ENCODE results near the gene BTG3.

Gene BTG3

DNA sequence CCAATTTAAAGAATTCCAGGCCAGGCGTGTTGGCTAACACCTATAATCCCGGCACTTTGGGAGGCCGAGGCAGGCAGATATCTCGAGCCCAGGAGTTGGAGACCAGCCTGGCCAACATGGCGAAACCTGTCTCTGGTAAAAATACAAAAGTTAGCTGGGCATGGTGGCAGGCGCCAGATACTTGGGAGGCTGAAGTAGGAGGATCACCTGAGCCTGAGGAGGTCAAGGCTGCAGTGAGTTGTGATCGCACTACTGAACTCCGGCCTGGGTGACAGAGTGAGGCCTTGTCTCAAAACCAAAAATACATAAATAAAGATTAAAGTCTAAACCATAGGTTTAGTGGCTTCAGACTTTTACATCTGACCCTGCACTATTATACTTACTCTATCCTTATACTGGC lies 32.4 kb downstream of the BTG3 start:
- H3K27me3 ChIP-seq (replicated peaks; ENCODE audit: insufficient read depth, low read length), result no peaks in the 10 kb centered on the region
- H3F3A ChIP-seq (ENCODE audit: insufficient read depth, low read length), result no peaks in the 10 kb centered on the region
- H2AFZ ChIP-seq (ENCODE audit: low read length), result no peak overlapping the region
- H3K79me2 ChIP-seq (ENCODE audit: low read length), result no peaks in the 10 kb centered on the region
- H3K4me3 ChIP-seq (ENCODE audit: low read length), result no peak overlapping the region
- no peaks in the 10 kb centered on the region for H4K20me1 ChIP-seq (ENCODE audit: insufficient read depth, low read length)
- H3K4me1 ChIP-seq (ENCODE audit: low read length), result no peaks in the 10 kb centered on the region
- TF ChIP-seq EZH2phosphoT487 (IDR thresholded peaks at IDR 0.05; ENCODE audit: low read length) (no peak), EZH2 (optimal IDR thresholded peaks at IDR 0.05; ENCODE audit: low read depth, low read length) (no peak)
- TF ChIP-seq, protein P1, sequence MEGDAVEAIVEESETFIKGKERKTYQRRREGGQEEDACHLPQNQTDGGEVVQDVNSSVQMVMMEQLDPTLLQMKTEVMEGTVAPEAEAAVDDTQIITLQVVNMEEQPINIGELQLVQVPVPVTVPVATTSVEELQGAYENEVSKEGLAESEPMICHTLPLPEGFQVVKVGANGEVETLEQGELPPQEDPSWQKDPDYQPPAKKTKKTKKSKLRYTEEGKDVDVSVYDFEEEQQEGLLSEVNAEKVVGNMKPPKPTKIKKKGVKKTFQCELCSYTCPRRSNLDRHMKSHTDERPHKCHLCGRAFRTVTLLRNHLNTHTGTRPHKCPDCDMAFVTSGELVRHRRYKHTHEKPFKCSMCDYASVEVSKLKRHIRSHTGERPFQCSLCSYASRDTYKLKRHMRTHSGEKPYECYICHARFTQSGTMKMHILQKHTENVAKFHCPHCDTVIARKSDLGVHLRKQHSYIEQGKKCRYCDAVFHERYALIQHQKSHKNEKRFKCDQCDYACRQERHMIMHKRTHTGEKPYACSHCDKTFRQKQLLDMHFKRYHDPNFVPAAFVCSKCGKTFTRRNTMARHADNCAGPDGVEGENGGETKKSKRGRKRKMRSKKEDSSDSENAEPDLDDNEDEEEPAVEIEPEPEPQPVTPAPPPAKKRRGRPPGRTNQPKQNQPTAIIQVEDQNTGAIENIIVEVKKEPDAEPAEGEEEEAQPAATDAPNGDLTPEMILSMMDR (IDR thresholded peaks at IDR 0.05; ENCODE audit: low read length), result no peak
- no peaks in the 10 kb centered on the region for H3K9me2 ChIP-seq (replicated peaks; ENCODE audit: insufficient read depth, low read length)
- H3K4me2 ChIP-seq (ENCODE audit: low read depth, low read length), result no peak overlapping the region
- H3K9me3 ChIP-seq (replicated peaks; ENCODE audit: insufficient read depth, low read length), result no peaks in the 10 kb centered on the region
- H3K9ac ChIP-seq (ENCODE audit: low read length), result no peak overlapping the region
- DNase-seq, result no peak
- no peak overlapping the region for H3K27ac ChIP-seq (ENCODE audit: low read length)
- H3K36me3 ChIP-seq (replicated peaks; ENCODE audit: insufficient read depth, low read length), result no peaks in the 10 kb centered on the region

DNA sequence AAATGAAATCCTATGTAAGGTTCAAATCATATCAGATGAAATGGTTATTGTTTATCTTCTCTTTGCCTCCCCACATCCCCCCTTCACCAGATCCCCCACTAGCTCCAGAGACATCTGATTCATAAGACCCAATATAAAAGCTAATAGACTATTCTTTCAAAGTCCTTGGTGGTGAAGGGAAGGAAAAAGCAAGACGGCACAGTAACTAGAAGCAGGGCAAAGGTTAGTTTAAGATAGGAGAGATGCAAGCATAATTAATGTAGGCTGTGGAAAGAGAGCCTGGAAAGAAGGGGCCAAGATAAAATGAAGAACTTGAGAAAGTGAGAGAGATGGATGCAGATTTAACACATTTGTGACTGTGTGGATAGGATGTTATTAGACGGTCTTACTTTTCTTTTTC lies 33.8 kb downstream of the BTG3 start:
- DNase-seq, result no peak

DNA sequence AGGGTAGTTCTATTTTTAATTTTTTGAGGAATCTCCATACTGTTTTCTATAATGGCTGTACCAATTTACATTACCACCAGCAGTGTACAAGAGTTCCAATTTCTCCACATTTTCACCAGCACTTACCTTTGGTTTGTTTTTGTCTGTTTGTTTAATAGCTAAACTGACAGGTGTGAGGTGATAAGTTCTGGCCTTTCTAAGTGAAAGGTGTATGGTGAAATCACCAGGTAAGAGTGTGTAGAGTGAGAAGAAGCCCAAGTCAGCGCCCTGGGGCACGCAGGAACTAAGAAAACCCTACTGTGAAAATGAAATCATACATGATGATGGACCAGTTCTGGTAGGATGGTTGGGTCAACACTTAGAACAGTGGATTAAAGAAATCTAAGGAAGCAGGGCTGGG lies 34.5 kb downstream of the BTG3 start:
- Histone ChIP-seq H3K27me3 (replicated peaks; ENCODE audit: insufficient read depth, low read length) (no peaks in the 10 kb centered on the region), H3K9me2 (replicated peaks; ENCODE audit: insufficient read depth, low read length) (no peaks in the 10 kb centered on the region), H2AFZ (ENCODE audit: low read length) (no peak overlapping the region)

More for the DNA sequence above, 33.8 kb downstream of the BTG3 start:
- Histone ChIP-seq H2AFZ (ENCODE audit: low read length) (no peak overlapping the region), H3K4me3 (ENCODE audit: low read length) (no peak overlapping the region), H3K79me2 (ENCODE audit: low read length) (no peaks in the 10 kb centered on the region), H3K4me1 (ENCODE audit: low read length) (no peaks in the 10 kb centered on the region), H3K27me3 (replicated peaks; ENCODE audit: insufficient read depth, low read length) (no peaks in the 10 kb centered on the region), H4K20me1 (ENCODE audit: insufficient read depth, low read length) (no peaks in the 10 kb centered on the region), H3K4me2 (ENCODE audit: low read depth, low read length) (no peak overlapping the region), H3K9me3 (replicated peaks; ENCODE audit: insufficient read depth, low read length) (no peaks in the 10 kb centered on the region), H3F3A (ENCODE audit: insufficient read depth, low read length) (no peaks in the 10 kb centered on the region), H3K9ac (ENCODE audit: low read length) (no peak overlapping the region), H3K27ac (ENCODE audit: low read length) (no peak overlapping the region), H3K36me3 (replicated peaks; ENCODE audit: insufficient read depth, low read length) (no peaks in the 10 kb centered on the region), H3K9me2 (replicated peaks; ENCODE audit: insufficient read depth, low read length) (no peaks in the 10 kb centered on the region)
- TF ChIP-seq, protein P1 (IDR thresholded peaks at IDR 0.05; ENCODE audit: low read length), result no peak
- TF ChIP-seq EZH2 (optimal IDR thresholded peaks at IDR 0.05; ENCODE audit: low read depth, low read length) (no peak), EZH2phosphoT487 (IDR thresholded peaks at IDR 0.05; ENCODE audit: low read length) (no peak)

More for the DNA sequence above, 34.5 kb downstream of the BTG3 start:
- H3K4me1 ChIP-seq (ENCODE audit: low read length), result no peaks in the 10 kb centered on the region
- no peak overlapping the region for H3K4me2 ChIP-seq (ENCODE audit: low read depth, low read length)
- H3K27ac ChIP-seq (ENCODE audit: low read length), result no peak overlapping the region
- no peak overlapping the region for H3K4me3 ChIP-seq (ENCODE audit: low read length)
- no peaks in the 10 kb centered on the region for H3K9me3 ChIP-seq (replicated peaks; ENCODE audit: insufficient read depth, low read length)
- no peak overlapping the region for H3K9ac ChIP-seq (ENCODE audit: low read length)
- TF ChIP-seq EZH2 (optimal IDR thresholded peaks at IDR 0.05; ENCODE audit: low read depth, low read length) (no peak), EZH2phosphoT487 (IDR thresholded peaks at IDR 0.05; ENCODE audit: low read length) (no peak)
- TF ChIP-seq, protein P1 (IDR thresholded peaks at IDR 0.05; ENCODE audit: low read length), result no peak
- H3F3A ChIP-seq (ENCODE audit: insufficient read depth, low read length), result no peaks in the 10 kb centered on the region
- no peak for DNase-seq
- no peaks in the 10 kb centered on the region for H3K36me3 ChIP-seq (replicated peaks; ENCODE audit: insufficient read depth, low read length)
- no peaks in the 10 kb centered on the region for H3K79me2 ChIP-seq (ENCODE audit: low read length)
- no peaks in the 10 kb centered on the region for H4K20me1 ChIP-seq (ENCODE audit: insufficient read depth, low read length)
